NCI-H2029 (cell line): ENCODE results near the gene ETV3.
"Not testable (repeated sequence)": the region's sequence is repeated elsewhere in the genome, so short reads cannot be mapped to it uniquely, and the experiment has no call there.

ENCODE experiments used
- DNase-seq: peaks from one replicate; lab custom pipeline; 2025; lab: John Stamatoyannopoulos, UW

ETV3 gene

GRCh38 chr1:157111396-157112165, 26.6 kb downstream of the ETV3 start:
- no peak for DNase-seq

GRCh38 chr1:157110686-157111085, 27.5 kb downstream of the ETV3 start:
- DNase-seq, result no peak

- no peak for DNase-seq
These were observed 28.2 kb downstream of the ETV3 start for GRCh38 chr1:157110003-157110402.

- no peak for DNase-seq
These were observed 29.7 kb downstream of the ETV3 start for GRCh38 chr1:157108448-157108847.

GRCh38 chr1:157107702-157108101, 30.5 kb downstream of the ETV3 start:
- no peak for DNase-seq

GRCh38 chr1:157106813-157107189, 31.4 kb downstream of the ETV3 start:
- DNase-seq, result no peak

- no peak for DNase-seq
These were observed 32.0 kb downstream of the ETV3 start for GRCh38 chr1:157105988-157106812.

GRCh38 chr1:157105298-157105987, 32.8 kb downstream of the ETV3 start:
- no peak for DNase-seq

GRCh38 chr1:157104598-157105293, 33.4 kb downstream of the ETV3 start:
- DNase-seq, result no peak

GRCh38 chr1:157103268-157103667, 34.9 kb downstream of the ETV3 start:
- DNase-seq, result no peak

GRCh38 chr1:157101149-157101548, 37.0 kb downstream of the ETV3 start:
- DNase-seq, result no peak

GRCh38 chr1:157099633-157100009, 38.6 kb downstream of the ETV3 start, which contains the start of gene ETV3L:
Gene ETV3L, minus strand, starts transcription at chr1:157099808. Its CDS starts 285 bp downstream, at chr1:157099523.
- DNase-seq, result no peak

- not testable (repeated sequence) for DNase-seq
These were observed 39.1 kb downstream of the ETV3 start for GRCh38 chr1:157098987-157099632.

- no peak for DNase-seq
These were observed 39.7 kb downstream of the ETV3 start for GRCh38 chr1:157098519-157098918.

GRCh38 chr1:157097692-157098091, 40.5 kb downstream of the ETV3 start:
- no peak for DNase-seq

- no peak for DNase-seq
These were observed 41.3 kb downstream of the ETV3 start for GRCh38 chr1:157096881-157097280.

- DNase-seq, result no peak
These were observed 42.6 kb downstream of the ETV3 start for GRCh38 chr1:157095551-157095950.

GRCh38 chr1:157095091-157095490, 43.1 kb downstream of the ETV3 start:
- no peak for DNase-seq

- DNase-seq, result no peak
These were observed 45.4 kb downstream of the ETV3 start for GRCh38 chr1:157092831-157093230.

- no peak for DNase-seq
These were observed 46.4 kb downstream of the ETV3 start for GRCh38 chr1:157091668-157092273.

GRCh38 chr1:157091186-157091585, 47.0 kb downstream of the ETV3 start:
- DNase-seq, result no peak
